Common myeloid progenitor, CD34-positive (primary cell): ENCODE measurements around the gene BICRA.

Source experiments
- CTCF ChIA-PET: fragments of 350-600 bp; sonication (Branson Sonifier 250); formaldehyde crosslinking; loops from one replicate; lab custom pipeline; 2021; ENCODE audit warnings: antibody characterized with exemption; lab: Charles Lee
- POLR2A ChIA-PET: fragments of 350-600 bp; sonication (Branson Sonifier 250); formaldehyde crosslinking; loops from one replicate; lab custom pipeline; 2021; ENCODE audit warnings: antibody characterized with exemption; lab: Charles Lee
- DNase-seq, 3 donors: peaks; one replicate each; pipeline versions ENCODE4 v3.0.0 to v3.0.0-alpha.2; 2013
- H3K27ac ChIP-seq, 2 experiments: 1 replicate in 1 of 2; 2 replicates in 1 of 2; pipeline ENCODE4 v1.7.0; 2013; ENCODE audit warnings: inconsistent platforms in 2 of 2, low read length in 2 of 2, mild to moderate bottlenecking in 2 of 2, low read depth in 1 of 2, moderate library complexity in 1 of 2; ENCODE audit not compliant: severe bottlenecking in 2 of 2, insufficient read depth in 1 of 2, poor library complexity in 1 of 2
- H3K27me3 ChIP-seq, 5 experiments: replicated peaks in 2 of 5; 1 replicate in 3 of 5; 2 replicates in 2 of 5; pipeline versions ENCODE4 v1.6.1 to v1.7.0; 2013; ENCODE audit warnings: low read length in 4 of 5, mild to moderate bottlenecking in 2 of 5, moderate library complexity in 2 of 5, inconsistent platforms in 1 of 5; ENCODE audit not compliant: insufficient read depth in 5 of 5, control insufficient read depth in 4 of 5
- H3K36me3 ChIP-seq, 4 experiments: 1 replicate in 2 of 4; 2 replicates in 2 of 4; pipeline versions ENCODE4 v1.6.1 to v1.7.0; 2013; ENCODE audit warnings: low read length in 3 of 4, control low read depth in 1 of 4, mild to moderate bottlenecking in 1 of 4; ENCODE audit not compliant: control insufficient read depth in 4 of 4, insufficient read depth in 4 of 4
- H3K4me1 ChIP-seq, 4 experiments: 1 replicate in 3 of 4; 2 replicates in 1 of 4; pipeline versions ENCODE4 v1.6.1 to v1.7.1; 2013; ENCODE audit warnings: low read length in 3 of 4, mild to moderate bottlenecking in 3 of 4, control low read depth in 1 of 4, inconsistent platforms in 1 of 4, moderate library complexity in 1 of 4; ENCODE audit not compliant: control insufficient read depth in 4 of 4, insufficient read depth in 4 of 4; ENCODE audit errors: control extremely low read depth in 1 of 4
- H3K4me3 ChIP-seq, 7 experiments: 1 replicate in 4 of 7; 2 replicates in 3 of 7; pipeline versions ENCODE4 v1.5.1 to v1.7.0; 2013; ENCODE audit warnings: mild to moderate bottlenecking in 7 of 7, low read length in 6 of 7, moderate library complexity in 6 of 7, inconsistent platforms in 2 of 7, low read depth in 2 of 7, control low read depth in 1 of 7; ENCODE audit not compliant: insufficient read depth in 4 of 7, control insufficient read depth in 1 of 7; ENCODE audit errors: extremely low read depth in 1 of 7
- H3K9me3 ChIP-seq, 5 experiments: 1 replicate in 4 of 5; 2 replicates in 1 of 5; pipeline versions ENCODE4 v1.6.1 to v1.7.1; 2013; ENCODE audit warnings: low read length in 4 of 5, mild to moderate bottlenecking in 2 of 5, inconsistent platforms in 1 of 5, low read depth in 1 of 5, moderate library complexity in 1 of 5; ENCODE audit not compliant: control insufficient read depth in 4 of 5, insufficient read depth in 2 of 5; ENCODE audit errors: control extremely low read depth in 1 of 5
- WGBS: methylation state at CpG from one replicate; pipeline ENCODE4 v1.1.5; 2013; ENCODE audit not compliant: insufficient coverage; 5-methylcytosine and 5-hydroxymethylcytosine counted together

BICRA gene

DNA sequence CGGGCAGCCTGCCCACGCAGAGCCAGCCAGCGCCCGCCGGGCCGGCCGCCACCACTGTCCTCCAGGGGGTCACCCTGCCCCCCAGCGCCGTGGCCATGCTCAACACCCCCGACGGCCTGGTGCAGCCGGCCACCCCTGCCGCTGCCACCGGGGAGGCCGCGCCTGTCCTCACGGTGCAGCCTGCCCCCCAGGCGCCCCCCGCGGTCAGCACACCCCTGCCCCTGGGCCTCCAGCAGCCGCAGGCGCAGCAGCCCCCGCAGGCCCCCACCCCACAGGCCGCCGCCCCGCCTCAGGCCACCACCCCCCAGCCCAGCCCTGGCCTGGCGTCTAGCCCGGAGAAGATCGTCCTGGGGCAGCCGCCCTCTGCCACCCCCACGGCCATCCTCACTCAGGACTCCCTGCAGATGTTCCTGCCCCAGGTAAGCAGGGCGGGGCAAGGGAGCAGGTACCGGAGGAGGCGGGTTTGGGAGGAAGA, 72.0 kb downstream of the BICRA start:
- peaks cover 7 to 48% (median 21%) of the 10 kb centered on the region in 4 experiments for H3K36me3 ChIP-seq
- POLR2A ChIA-PET = no interaction called here
- DNase-seq = no peak
- no peak overlapping the region for H3K4me3 ChIP-seq
- CTCF ChIA-PET = no interaction called here
- H3K4me1 ChIP-seq = no peaks in the 10 kb centered on the region
- H3K27me3 ChIP-seq = no peaks in the 10 kb centered on the region
- H3K9me3 ChIP-seq = no peaks in the 10 kb centered on the region
- whole genome bisulfite sequencing = 98% methylated on average over 31 of the region's 34 CpGs
- H3K27ac ChIP-seq = no peak overlapping the region

DNA sequence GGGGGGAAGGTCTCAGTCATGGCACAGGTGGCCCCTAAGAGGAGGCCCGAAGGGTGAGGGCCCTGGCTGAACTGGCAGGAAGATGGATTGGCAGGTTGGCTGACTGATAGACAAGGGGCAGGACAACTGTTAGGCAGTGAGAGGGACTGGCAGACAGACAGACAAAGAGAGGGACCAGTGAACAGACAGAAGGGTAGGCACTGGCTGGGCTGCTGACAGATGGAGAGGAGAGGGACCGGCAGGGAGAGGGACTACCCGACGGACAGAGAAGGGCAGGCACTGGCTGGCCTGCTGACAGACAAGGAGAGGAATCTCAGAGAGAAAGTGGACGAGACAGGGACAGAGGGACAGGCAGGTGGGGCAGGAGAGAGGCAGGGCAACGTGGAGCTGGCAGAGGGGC, 72.5 kb downstream of the BICRA start:
- H3K27ac ChIP-seq = no peak overlapping the region
- DNase-seq = no peak
- peaks cover 7 to 48% (median 22%) of the 10 kb centered on the region in 4 experiments for H3K36me3 ChIP-seq
- no peaks in the 10 kb centered on the region for H3K27me3 ChIP-seq
- ChIA-PET POLR2A (no interaction called here), CTCF (no interaction called here)
- H3K4me1 ChIP-seq = no peaks in the 10 kb centered on the region
- no peak overlapping the region for H3K4me3 ChIP-seq
- 100% methylated on average over 4 of the region's 6 CpGs for WGBS
- H3K9me3 ChIP-seq = no peaks in the 10 kb centered on the region

DNA sequence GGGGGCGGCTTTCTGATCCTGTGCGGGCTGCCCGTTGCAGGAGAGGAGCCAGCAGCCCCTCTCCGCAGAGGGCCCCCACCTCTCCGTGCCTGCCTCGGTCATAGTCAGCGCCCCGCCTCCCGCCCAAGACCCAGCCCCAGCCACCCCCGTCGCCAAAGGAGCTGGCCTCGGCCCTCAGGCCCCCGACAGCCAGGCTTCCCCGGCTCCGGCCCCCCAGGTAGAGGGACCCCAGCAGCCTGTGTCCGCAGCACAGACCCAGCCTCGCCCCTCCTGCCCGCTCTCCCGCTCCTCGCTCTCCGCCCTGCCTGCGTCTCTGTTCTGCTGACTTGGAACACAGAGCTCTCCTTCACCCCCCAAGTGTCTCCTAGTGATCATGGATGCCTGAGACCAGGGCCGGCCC, 73.0 kb downstream of the BICRA start:
- CTCF ChIA-PET = no interaction called here

DNA sequence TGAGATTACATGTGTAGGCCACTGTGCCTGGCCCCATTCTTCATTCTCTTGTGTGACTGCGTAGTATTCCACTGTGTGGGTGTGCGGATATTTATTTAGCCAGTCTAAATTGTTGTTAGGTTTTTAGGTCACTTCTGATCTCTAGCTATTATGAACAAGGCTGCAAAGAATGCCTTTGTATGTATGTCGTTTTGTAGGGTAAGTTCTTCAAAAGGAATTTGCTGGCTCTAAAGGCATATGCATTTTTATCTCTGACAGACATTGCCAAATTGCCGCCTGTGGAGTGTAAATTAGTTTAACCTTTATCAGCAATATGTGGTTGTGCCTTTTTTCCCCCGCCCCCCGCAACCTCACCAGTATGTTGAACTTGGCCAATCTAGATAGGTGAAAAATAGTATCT, 74.0 kb downstream of the BICRA start:
- no peaks in the 10 kb centered on the region for H3K9me3 ChIP-seq
- H3K27me3 ChIP-seq = no peaks in the 10 kb centered on the region
- ChIA-PET CTCF (no interaction called here), POLR2A (no interaction called here)
- no peak overlapping the region for H3K4me3 ChIP-seq
- no peaks in the 10 kb centered on the region for H3K4me1 ChIP-seq
- peak; percentile 20 to 61 (median 26) for DNase-seq
- WGBS = 89% methylated on average over 4 of the region's 6 CpGs
- no peak overlapping the region for H3K27ac ChIP-seq
- H3K36me3 ChIP-seq = peaks cover 5 to 39% (median 17%) of the 10 kb centered on the region in 4 experiments

More for the DNA sequence above, 73.0 kb downstream of the BICRA start:
- POLR2A ChIA-PET = no interaction called here
- no peaks in the 10 kb centered on the region for H3K4me1 ChIP-seq
- peaks cover 6 to 45% (median 19%) of the 10 kb centered on the region in 4 experiments for H3K36me3 ChIP-seq
- H3K9me3 ChIP-seq = no peaks in the 10 kb centered on the region
- no peak overlapping the region for H3K4me3 ChIP-seq
- H3K27ac ChIP-seq = no peak overlapping the region
- H3K27me3 ChIP-seq = no peaks in the 10 kb centered on the region
- WGBS = 97% methylated on average over 13 of the region's 23 CpGs
- no peak for DNase-seq

DNA sequence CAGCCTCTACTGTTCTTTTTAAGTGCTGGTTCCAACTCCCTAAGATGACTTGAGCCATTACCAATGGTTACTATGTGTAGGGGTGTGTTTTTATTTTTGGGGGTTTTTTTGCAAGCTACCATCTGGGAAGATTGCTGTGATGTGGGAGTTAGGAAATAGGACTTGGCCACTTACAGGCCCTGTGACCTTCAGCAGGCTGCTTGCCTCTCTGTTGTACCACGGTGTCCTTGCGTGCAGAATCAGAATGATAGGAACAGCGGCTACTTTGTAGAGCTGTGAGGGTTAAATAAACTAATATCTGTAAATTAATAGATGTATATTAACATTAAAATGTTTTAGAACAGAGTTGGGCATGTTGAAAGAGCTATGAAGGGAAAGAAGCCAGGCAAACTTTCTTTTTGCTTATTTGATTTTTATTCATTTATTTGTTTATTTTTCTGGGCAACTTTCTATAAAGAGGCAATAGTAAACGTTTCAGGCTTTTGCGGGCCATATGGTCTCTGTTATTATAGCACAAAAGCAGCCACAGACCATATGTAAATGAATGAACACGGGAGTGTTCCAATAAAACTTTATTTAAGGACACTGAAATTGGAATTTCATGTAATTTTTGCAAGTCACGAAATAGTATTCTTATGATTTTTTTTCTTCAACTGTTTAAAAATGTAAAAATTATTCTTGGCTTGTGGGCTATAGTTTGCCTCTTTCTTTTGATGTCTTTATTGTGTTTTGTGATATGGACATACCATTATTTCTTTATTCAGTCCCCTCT, 77.9 kb downstream of the BICRA start:
- H3K4me1 ChIP-seq = no peaks in the 10 kb centered on the region
- H3K36me3 ChIP-seq = peaks cover 10 to 24% (median 16%) of the 10 kb centered on the region in 4 experiments
- WGBS = 100% methylated on average over 1 of the region's 7 CpGs
- ChIA-PET CTCF (interaction anchor here (1.2 to 1.3 kb wide), 2 partner anchors 11 to 13 kb away, joined by 3 read pairs; no protein-coding TSS in a partner anchor), POLR2A (no interaction called here)
- no peaks in the 10 kb centered on the region for H3K27me3 ChIP-seq
- no peak for DNase-seq
- H3K4me3 ChIP-seq = no peak overlapping the region
- H3K9me3 ChIP-seq = peaks cover 0 to 2% (median 0%) of the 10 kb centered on the region in 5 experiments
- H3K27ac ChIP-seq = no peak overlapping the region

DNA sequence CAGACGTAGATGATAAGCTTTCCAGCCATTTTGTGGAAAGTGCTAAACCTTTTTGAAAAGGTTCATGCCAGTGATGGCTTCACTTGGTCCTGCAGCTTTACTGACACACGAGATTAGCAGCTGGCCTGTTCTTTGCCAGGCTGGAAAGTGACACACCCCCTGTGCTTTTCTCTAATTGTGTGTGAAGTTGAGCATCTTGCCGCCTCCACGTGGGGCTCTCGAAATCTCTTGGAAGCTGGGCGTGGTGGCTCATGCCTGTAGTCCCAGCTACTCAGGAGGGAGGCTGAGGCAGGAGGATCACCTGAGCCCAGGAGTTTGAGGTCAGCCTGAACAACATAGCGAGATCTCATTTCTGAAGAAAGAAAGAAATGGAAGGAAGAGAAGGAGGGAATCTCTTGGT, 79.0 kb downstream of the BICRA start:
- Histone ChIP-seq H3K4me3 (no peak overlapping the region), H3K9me3 (peaks cover 0 to 2% (median 0%) of the 10 kb centered on the region in 5 experiments), H3K27ac (no peak overlapping the region), H3K27me3 (no peaks in the 10 kb centered on the region), H3K36me3 (peaks cover 11 to 25% (median 16%) of the 10 kb centered on the region in 4 experiments), H3K4me1 (no peaks in the 10 kb centered on the region)
- WGBS = 100% methylated on average over 7 of the region's 7 CpGs
- no peak for DNase-seq
- CTCF ChIA-PET = no interaction called here
- POLR2A ChIA-PET = no interaction called here

DNA sequence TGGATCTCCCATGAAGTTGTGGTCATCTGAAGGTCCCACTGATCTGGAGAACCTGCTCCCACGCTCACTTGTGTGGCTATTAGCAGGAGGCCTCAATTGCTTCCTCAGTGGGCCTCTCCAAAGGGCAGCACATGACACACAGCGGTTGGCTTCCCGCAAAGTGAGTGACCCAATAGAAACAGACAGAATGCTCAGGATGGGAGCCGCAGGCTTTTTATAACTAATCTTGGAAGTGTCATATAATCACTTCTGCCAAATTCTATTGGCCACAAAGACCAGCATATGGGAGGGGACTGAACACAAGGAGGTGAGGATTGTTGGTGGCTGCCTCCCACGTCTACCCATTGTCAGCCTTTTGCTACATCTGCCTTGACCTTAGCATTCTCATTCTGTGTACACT, 82.2 kb downstream of the BICRA start:
- H3K36me3 ChIP-seq = peaks cover 9 to 28% (median 14%) of the 10 kb centered on the region in 4 experiments
- H3K4me3 ChIP-seq = no peak overlapping the region
- H3K9me3 ChIP-seq = peaks cover 0 to 2% (median 0%) of the 10 kb centered on the region in 5 experiments
- WGBS = 98% methylated on average over 4 of the region's 5 CpGs
- H3K27ac ChIP-seq = no peak overlapping the region
- CTCF ChIA-PET = interaction anchor here (0.6 to 1.9 kb wide), 4 partner anchors 8 to 263 kb away, joined by 3 to 10 read pairs (median 5); no protein-coding TSS in a partner anchor
- no peaks in the 10 kb centered on the region for H3K4me1 ChIP-seq
- POLR2A ChIA-PET = no interaction called here
- no peak for DNase-seq
- H3K27me3 ChIP-seq = no peaks in the 10 kb centered on the region
